NT2/D1 (cell line): ENCODE results near the gene ABR.

Experiments
- SUZ12 ChIP-seq: IDR thresholded peaks from 2 replicates; pipeline ENCODE4 v1.6.1; 2011; ENCODE audit not compliant: insufficient read length, insufficient read depth; ENCODE audit errors: extremely low read depth
- YY1 ChIP-seq: IDR thresholded peaks from 2 replicates; pipeline ENCODE4 v1.6.1; 2011; ENCODE audit not compliant: insufficient read length, insufficient read depth

- TF ChIP-seq YY1 (no peak), SUZ12 (no peak)
Measured at GRCh38 chr17:1018547-1018946, 161.2 kb downstream of the ABR start.
